Islet of Langerhans (tissue), 1 donor: ENCODE data around the gene EGFR.

Experiments
- FAIRE-seq: peaks from one replicate; lab custom pipeline; 2011; peaks lifted over from hg19 to GRCh38; lab: Jason Lieb, UNC

Gene EGFR

GRCh38 chr7:55128693-55129394 lies 110.0 kb downstream of the EGFR start:
- FAIRE-seq, result no peak

GRCh38 chr7:55129541-55130394 lies 111.0 kb downstream of the EGFR start:
- no peak for FAIRE-seq

GRCh38 chr7:55130395-55131141 lies 111.8 kb downstream of the EGFR start:
- no peak for FAIRE-seq

- no peak for FAIRE-seq
Measured at GRCh38 chr7:55131142-55131929, 112.5 kb downstream of the EGFR start.

GRCh38 chr7:55132550-55132889 lies 113.7 kb downstream of the EGFR start:
- FAIRE-seq, result no peak

GRCh38 chr7:55132890-55133551 lies 114.2 kb downstream of the EGFR start:
- FAIRE-seq, result no peak

- no peak for FAIRE-seq
Measured at GRCh38 chr7:55133630-55134358, 115.0 kb downstream of the EGFR start.

GRCh38 chr7:55134359-55134725 lies 115.5 kb downstream of the EGFR start:
- FAIRE-seq, result no peak

GRCh38 chr7:55134786-55135185 lies 116.0 kb downstream of the EGFR start:
- no peak for FAIRE-seq

GRCh38 chr7:55135462-55135861 lies 116.6 kb downstream of the EGFR start:
- FAIRE-seq, result no peak

GRCh38 chr7:55138663-55139062 lies 119.8 kb downstream of the EGFR start:
- FAIRE-seq, result no peak

- FAIRE-seq, result no peak
Measured at GRCh38 chr7:55140221-55140940, 121.6 kb downstream of the EGFR start.

- no peak for FAIRE-seq
Measured at GRCh38 chr7:55140941-55141278, 122.1 kb downstream of the EGFR start.

- no peak for FAIRE-seq
Measured at GRCh38 chr7:55142919-55143600, 124.2 kb downstream of the EGFR start.

- no peak for FAIRE-seq
Measured at GRCh38 chr7:55144333-55145317, 125.8 kb downstream of the EGFR start.

- no peak for FAIRE-seq
Measured at GRCh38 chr7:55145606-55146005, 126.8 kb downstream of the EGFR start.

- no peak for FAIRE-seq
Measured at GRCh38 chr7:55147101-55147500, 128.3 kb downstream of the EGFR start.

- no peak for FAIRE-seq
Measured at GRCh38 chr7:55147736-55148135, 128.9 kb downstream of the EGFR start.

GRCh38 chr7:55148571-55148970 lies 129.8 kb downstream of the EGFR start:
- no peak for FAIRE-seq
